Measurements from ENCODE around the gene SNRPA. TPM values are rescaled to one million over a fixed set of nuclear protein-coding genes. Genes with fewer than 3 reads are reported as not detected.
"Not testable (repeated sequence)": the region's sequence is repeated elsewhere in the genome, so short reads cannot be mapped to it uniquely, and the experiment has no call there.

Gene SNRPA
- total RNA-seq, 1 experiment from 2014 or later = 71.7 TPM

DNA sequence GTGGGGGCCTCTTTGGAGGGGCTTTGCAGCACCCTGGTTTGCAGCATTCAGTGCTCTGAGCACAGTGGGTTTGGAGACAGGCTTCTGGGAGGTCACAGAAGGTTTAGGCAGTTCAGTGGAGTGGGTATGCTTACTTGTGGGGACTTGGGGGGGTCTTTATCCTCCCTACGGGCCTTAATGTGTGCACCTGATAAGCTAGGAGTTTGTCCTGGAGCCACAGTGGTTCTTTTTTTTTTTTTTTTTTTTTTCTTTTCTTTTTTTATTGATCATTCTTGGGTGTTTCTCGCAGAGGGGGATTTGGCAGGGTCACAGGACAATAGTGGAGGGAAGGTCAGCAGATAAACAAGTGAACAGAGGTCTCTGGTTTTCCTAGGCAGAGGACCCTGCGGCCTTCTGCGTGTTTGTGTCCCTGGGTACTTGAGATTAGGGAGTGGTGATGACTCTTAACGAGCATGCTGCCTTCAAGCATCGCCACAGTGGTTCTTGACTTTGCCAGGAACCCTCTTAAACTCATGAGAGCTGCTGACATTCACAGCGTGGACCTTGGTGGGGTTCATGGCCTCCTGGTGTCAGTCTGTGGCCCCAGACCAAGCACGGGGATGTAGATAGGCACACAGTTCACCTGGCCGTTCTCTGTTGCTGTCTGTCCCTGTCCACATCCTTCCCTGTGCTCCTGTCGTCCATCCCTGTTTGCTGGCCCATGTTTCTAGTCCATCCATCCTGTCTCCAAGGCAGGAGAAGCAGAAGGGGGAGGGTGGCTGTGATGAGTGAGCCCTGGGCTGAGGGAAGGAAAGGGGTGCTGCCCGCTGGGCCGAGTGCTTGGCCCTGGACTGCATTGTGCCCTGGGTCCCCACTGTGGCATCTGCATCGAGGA lies 50.7 kb downstream of the SNRPA start:
- DNase-seq (ENCODE audit: low spot score) = no peak

DNA sequence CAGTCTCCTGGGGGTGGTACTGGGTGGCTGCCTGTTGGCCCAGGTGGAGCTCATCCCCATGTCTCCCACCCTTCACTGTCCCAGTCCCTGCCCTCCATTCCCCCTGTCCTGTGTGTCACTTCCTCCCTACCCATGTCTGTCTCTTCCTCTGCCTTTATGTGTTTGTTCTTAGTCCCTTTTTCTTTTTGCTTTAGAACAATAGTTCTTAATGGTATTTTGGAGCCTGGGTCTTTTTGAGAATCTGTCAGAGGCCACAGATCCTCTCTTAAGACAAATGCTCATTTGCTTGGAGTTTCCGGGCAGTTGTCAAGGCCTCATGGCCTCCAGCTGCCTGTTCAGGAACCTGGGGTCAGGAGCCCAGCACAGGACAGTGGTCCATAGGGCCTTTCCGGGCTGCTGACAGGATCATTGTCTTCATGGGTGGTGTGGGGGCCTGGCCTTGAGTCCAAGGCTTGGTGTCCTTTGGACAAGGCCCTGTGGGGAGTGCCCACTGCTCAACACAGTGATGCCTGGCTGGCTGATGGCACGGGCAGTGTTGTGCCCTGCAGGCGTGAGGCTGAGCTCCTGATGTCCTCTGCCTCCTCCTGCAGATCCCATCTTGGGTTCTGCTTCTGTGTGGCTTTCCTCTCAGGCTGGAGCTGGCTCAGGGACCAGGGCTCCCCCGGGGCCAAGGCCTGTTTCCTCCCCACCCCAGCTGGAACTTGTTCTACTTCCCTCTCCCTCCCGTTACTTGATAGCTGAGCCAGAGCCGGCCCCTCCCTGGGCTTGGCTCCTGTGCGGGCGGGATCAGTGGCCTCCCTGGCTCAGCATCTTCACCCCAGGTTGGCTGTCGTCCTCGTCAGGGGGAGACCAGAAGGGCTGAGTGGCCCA lies 51.5 kb downstream of the SNRPA start:
- DNase-seq (ENCODE audit: low spot score) = no peak

DNA sequence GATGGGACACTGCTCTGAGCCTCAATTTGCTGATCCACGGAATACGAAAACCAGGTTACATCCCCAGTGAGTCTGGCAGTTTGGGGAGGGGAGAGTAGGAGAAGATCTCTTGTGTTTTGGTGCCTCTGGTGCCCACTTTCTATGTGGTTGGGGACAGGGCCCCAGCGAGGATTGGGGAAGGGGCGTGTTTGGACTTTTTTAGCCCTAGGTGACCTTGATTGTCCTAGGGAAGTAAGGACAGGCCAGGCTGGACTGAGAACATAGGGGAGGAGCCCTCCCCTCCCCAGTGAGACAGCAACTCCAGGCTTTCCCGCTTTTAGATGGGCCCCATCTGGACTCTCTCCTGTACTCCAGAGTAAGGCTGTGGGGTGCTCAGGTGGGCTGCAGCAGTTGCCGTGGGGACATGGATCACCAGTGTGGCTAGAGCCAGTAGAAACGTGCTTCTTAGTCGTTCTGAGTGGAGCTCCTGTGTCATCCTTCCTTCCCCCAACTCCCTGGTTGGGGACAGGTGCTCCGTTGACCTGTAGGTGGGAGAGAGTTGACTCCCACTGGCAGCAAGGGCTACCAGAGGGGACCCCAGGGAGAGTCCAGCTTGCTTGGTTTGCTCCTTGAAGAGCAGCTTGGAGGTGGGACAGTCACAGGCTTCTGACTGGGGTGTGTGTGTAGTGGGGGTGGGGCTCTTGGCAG lies 52.3 kb downstream of the SNRPA start:
- no peak for DNase-seq (ENCODE audit: low spot score)

DNA sequence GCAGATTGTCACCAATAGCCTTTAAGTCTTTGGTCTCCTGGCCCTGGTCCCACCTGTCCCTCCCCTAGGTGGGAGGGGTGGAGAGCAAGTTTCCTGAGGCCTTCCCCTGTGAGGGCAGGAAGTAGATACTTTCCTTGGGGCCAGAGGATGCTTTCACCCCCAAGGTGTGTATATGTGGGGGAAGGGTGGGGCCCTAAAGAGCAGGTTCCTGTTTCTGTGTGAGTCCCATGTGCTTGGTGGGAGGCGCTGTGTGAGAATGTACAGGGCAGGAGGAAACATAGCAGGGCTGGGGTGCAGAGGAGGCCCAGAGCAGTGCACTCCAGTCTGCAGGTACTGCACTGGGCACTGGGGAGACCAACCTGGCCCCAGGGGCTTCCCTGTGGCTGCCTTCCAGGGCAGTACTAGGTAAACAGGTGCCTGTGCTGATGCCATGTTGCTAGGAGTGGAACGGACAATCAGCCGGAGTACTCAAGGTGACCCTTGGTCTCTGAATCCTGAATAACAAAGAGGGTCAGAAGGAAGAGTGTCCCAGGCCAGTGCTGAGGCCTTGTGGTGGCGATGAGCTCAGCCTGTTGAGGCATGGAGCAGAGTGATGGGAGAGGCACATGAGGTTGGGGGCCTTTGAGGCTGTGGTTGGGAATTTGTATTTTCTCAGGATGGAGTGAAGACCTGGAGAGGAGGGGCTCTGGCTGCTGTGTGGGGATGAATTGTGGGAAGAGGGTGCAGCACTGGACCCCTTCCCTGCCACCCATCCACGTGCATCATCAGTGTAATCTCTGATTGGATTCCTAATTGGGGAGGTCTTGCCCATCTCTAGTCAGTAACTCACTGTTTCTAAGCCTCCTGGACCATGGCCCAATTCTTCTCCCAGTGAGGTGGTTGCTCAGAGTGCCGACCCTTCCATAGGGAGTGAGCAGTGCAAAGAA lies 53.1 kb downstream of the SNRPA start:
- DNase-seq (ENCODE audit: low spot score) = no peak

DNA sequence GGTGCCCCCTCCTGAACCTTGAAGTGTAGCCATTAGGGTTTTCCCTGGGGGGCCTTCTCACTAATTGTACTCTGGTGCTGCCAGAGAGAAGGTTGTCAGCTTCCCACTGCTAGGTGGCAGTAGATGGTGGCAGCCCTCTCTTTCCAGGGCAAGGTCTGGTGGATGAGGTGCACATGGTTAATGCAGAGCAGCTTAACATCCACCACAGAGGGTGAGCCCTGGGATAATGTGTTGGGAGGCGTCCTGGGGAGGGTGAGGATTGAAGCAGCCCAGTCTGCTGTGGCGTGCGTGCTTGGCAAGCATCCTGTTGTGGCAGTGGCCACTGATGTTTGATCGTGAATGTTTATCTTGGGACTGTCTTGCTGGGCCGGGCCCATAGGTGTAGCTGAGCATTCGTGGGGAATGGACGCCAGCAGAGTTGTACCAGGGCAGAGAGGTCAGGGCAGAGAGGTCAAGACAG lies 53.8 kb downstream of the SNRPA start:
- DNase-seq (ENCODE audit: low spot score) = no peak

- DNase-seq (ENCODE audit: low spot score) = no peak
Measured at GRCh38 chr19:40805258-40805868, 54.4 kb downstream of the SNRPA start.

GRCh38 chr19:40806423-40807146 lies 55.6 kb downstream of the SNRPA start:
- peak; percentile 86 for DNase-seq (ENCODE audit: low spot score)

DNA sequence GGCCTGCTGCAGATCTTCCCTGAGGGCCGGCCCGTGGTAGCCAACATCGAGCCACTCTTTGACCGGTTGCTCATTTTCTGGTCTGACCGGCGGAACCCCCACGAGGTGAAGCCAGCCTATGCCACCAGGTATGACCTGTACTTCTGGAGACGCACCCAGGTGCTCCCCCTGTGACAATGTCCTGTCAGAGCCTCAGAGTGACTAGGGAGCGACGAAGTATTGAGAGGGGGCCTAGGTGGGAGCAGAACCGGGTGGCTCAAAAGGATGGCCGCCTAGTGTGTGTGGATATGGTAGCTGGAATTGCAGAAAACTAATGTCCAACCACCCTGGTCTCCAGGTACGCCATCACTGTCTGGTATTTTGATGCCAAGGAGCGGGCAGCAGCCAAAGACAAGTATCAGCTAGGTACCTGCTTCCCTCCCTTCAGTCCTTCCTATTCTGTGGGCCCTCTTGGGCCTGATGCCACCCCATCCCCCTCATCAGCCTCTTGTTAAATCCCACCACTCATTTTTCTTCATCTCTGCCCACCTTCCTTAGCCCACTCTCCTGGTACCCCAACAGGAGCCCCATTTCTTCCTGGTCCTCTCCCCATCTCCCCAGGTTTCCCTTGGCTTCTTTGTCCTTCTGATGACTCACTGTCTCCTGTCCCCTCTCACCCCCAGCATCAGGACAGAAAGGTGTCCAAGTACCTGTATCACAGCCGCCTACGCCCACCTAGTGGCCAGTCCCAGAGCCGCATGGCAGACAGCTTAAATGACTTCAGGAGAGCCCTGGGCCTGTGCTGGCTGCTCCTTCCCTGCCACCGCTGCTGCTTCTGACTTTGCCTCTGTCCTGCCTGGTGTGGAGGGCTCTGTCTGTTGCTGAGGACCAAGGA lies 56.4 kb downstream of the SNRPA start:
- DNase-seq (ENCODE audit: low spot score) = no peak

GRCh38 chr19:40808021-40808325 lies 57.0 kb downstream of the SNRPA start:
- DNase-seq (ENCODE audit: low spot score) = no peak

- no peak for DNase-seq (ENCODE audit: low spot score)
Measured at GRCh38 chr19:40808497-40808896, 57.5 kb downstream of the SNRPA start.

- no peak for DNase-seq (ENCODE audit: low spot score)
Measured at GRCh38 chr19:40809358-40810086, 58.5 kb downstream of the SNRPA start.

DNA sequence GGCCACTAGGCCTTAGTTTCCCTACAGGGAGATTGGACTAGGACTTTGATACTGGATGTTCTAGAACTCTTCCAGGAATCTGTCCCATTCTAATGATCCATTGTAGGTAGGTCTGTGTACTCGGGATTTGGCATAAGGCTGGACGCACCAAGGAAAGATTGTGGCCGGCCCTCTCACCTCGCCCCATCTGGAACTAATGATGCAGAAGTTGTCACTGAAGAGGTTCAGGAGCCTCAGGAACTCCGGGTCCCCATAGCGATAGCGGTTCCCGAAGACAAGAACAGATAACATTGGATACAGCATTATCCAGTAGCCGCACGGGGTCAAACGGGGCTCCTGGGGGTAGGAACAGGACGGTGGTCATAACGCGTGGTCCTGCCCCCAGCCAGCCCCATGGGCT lies 59.2 kb downstream of the SNRPA start:
- no peak for DNase-seq (ENCODE audit: low spot score)

DNA sequence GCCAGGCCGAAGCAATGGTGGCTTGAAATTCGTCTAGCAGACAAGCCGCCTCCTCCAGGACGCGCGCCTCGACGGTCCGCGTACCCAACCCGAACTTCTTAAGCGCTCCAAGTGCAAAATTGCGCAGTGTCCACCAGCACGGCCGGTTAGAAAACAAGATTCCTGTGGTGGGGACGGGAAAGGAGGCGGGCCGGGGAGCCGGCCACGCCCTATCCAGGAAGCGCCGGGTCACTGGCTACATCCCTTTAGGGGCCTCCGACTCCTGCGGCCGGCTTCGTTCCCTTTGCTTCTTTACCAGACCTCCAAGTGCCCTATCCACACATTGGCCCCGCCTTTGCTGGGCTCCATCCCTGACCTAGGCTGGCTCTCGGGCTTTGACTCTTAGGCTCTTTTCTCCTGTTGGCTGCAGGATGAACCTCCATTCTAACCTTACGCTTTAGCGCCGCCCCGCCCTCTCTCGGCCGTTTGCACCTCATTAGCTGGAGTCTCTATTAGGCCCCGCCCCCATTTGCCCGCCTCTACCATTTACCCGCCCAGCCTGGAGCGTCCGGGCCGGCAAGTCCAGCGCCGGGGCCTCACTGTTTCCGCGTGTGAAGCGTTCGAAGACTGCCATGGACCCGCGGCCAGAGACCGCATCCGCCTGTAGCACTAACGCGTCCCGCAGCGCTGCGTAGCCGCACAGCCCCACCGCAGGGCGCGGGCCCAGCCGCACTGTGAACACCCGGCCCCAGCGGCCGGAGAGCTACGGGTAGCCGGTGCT lies 59.8 kb downstream of the SNRPA start:
- not testable (repeated sequence) for DNase-seq (ENCODE audit: low spot score)

GRCh38 chr19:40811478-40812341 lies 60.7 kb downstream of the SNRPA start:
- no peak for DNase-seq (ENCODE audit: low spot score)

GRCh38 chr19:40812571-40812970 lies 61.6 kb downstream of the SNRPA start:
- DNase-seq (ENCODE audit: low spot score) = not testable (repeated sequence)

- DNase-seq (ENCODE audit: low spot score) = no peak
Measured at GRCh38 chr19:40813182-40813581, 62.2 kb downstream of the SNRPA start.
